ENCODE data around the gene PPP2R5D. TPM values are rescaled to one million over a fixed set of nuclear protein-coding genes. Genes with fewer than 3 reads are reported as not detected.
A peak's percentile ranks its signal among the peaks of the same experiment; 100 is the strongest.

Gene PPP2R5D
- total RNA-seq, 6 experiments from 2014 or later = 37.7 to 50.7 (median 43.4) TPM

DNA sequence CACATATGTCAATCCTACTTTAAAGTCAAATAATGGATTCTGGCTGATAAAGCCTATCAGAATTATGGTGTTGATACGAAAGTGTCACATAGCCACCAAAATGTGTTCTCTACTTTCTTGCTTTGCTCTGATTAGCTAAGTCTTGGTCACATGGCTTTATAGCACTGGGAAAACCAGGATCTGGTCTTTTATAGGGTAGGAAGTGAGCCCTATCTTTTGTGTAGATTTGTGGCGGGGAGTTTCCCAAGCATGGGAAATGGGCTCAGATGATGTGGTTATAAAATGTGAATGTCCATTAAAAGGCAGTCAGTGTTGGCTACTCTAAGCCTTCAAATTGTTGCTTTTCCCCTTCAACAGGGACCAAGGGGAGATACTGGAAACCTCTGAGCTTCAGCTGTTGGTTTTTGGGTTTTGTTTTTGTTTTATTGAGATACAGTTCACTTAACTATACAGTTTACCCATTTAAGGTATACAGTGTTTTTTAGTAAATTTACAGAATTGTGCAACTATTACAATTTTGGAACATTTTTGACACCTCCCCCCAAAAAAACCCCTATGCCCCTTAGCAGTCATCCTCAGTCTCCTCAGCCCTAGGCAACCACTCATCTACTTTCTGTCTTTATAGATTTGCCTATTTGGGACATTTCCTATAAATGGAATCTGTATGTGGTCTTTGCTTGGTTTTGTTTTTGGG, 49.3 kb downstream of the PPP2R5D start:
- H3K27ac Mint-ChIP-seq = peak overlapping the region; percentile 35
- H3K4me1 Mint-ChIP-seq (ENCODE audit: low read depth) = no peaks in the 10 kb centered on the region
- peaks cover 29% of the 10 kb centered on the region for H3K36me3 Mint-ChIP-seq (ENCODE audit: low read depth)
- H3K27me3 Mint-ChIP-seq (ENCODE audit: insufficient read depth) = peaks cover 6% of the 10 kb centered on the region; the same call in 1 of the 2 replicates
- DNase-seq = no peak
- no peak overlapping the region for H3K4me3 Mint-ChIP-seq
- no peaks in the 10 kb centered on the region for H3K9me3 Mint-ChIP-seq
- TF ChIP-seq, protein P1, sequence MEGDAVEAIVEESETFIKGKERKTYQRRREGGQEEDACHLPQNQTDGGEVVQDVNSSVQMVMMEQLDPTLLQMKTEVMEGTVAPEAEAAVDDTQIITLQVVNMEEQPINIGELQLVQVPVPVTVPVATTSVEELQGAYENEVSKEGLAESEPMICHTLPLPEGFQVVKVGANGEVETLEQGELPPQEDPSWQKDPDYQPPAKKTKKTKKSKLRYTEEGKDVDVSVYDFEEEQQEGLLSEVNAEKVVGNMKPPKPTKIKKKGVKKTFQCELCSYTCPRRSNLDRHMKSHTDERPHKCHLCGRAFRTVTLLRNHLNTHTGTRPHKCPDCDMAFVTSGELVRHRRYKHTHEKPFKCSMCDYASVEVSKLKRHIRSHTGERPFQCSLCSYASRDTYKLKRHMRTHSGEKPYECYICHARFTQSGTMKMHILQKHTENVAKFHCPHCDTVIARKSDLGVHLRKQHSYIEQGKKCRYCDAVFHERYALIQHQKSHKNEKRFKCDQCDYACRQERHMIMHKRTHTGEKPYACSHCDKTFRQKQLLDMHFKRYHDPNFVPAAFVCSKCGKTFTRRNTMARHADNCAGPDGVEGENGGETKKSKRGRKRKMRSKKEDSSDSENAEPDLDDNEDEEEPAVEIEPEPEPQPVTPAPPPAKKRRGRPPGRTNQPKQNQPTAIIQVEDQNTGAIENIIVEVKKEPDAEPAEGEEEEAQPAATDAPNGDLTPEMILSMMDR (IDR thresholded peaks at IDR 0.05) = no peak

GRCh38 chr6:43034190-43034525, 49.8 kb downstream of the PPP2R5D start:
- H3K9me3 Mint-ChIP-seq = no peaks in the 10 kb centered on the region
- peaks cover 31% of the 10 kb centered on the region for H3K36me3 Mint-ChIP-seq (ENCODE audit: low read depth)
- TF ChIP-seq, protein P1 (IDR thresholded peaks at IDR 0.05) = no peak
- no peaks in the 10 kb centered on the region for H3K4me1 Mint-ChIP-seq (ENCODE audit: low read depth)
- peaks cover 6% of the 10 kb centered on the region; the same call in 1 of the 2 replicates for H3K27me3 Mint-ChIP-seq (ENCODE audit: insufficient read depth)
- H3K4me3 Mint-ChIP-seq = no peak overlapping the region
- H3K27ac Mint-ChIP-seq = no peak overlapping the region; the same call in 1 of the 2 replicates
- DNase-seq = no peak

GRCh38 chr6:43035495-43036194, 51.3 kb downstream of the PPP2R5D start:
- peaks cover 6% of the 10 kb centered on the region; the same call in 1 of the 2 replicates for H3K27me3 Mint-ChIP-seq (ENCODE audit: insufficient read depth)
- H3K36me3 Mint-ChIP-seq (ENCODE audit: low read depth) = peaks cover 34% of the 10 kb centered on the region
- no peak overlapping the region for H3K27ac Mint-ChIP-seq
- no peak for DNase-seq
- H3K4me3 Mint-ChIP-seq = no peak overlapping the region
- TF ChIP-seq, protein P1 (IDR thresholded peaks at IDR 0.05) = no peak
- no peaks in the 10 kb centered on the region for H3K4me1 Mint-ChIP-seq (ENCODE audit: low read depth)
- no peaks in the 10 kb centered on the region for H3K9me3 Mint-ChIP-seq

GRCh38 chr6:43036712-43037111, 52.3 kb downstream of the PPP2R5D start:
- no peak for DNase-seq
- no peak overlapping the region for H3K4me3 Mint-ChIP-seq
- TF ChIP-seq, protein P1 (IDR thresholded peaks at IDR 0.05) = no peak
- peaks cover 38% of the 10 kb centered on the region for H3K36me3 Mint-ChIP-seq (ENCODE audit: low read depth)
- no peaks in the 10 kb centered on the region for H3K9me3 Mint-ChIP-seq
- H3K27ac Mint-ChIP-seq = no peak overlapping the region
- H3K27me3 Mint-ChIP-seq (ENCODE audit: insufficient read depth) = peaks cover 6% of the 10 kb centered on the region; the same call in 1 of the 2 replicates
- no peaks in the 10 kb centered on the region for H3K4me1 Mint-ChIP-seq (ENCODE audit: low read depth)

DNA sequence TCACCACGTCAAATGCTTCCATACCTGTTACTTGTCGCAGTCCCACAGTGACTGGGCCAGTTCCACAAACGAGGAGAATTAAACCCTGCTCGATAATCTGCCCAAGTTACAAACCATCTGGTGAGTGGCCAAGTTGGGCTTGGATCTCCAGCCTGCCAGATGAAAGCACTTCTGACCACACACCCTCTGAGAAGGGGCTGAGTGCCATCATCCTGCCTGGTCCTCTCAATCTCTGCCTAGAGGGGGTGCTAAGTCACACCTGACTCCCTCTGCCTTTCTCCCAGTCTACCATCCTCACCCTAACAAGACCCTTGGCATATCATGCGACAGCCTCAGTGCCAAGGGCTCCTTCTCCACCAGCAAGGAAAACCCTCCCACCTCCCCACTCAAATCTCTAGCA, 52.8 kb downstream of the PPP2R5D start:
- Mint-ChIP-seq H3K27me3 (ENCODE audit: insufficient read depth) (peaks cover 6% of the 10 kb centered on the region; the same call in 1 of the 2 replicates), H3K9me3 (no peaks in the 10 kb centered on the region), H3K4me3 (no peak overlapping the region), H3K36me3 (ENCODE audit: low read depth) (peaks cover 38% of the 10 kb centered on the region), H3K27ac (no peak overlapping the region), H3K4me1 (ENCODE audit: low read depth) (no peaks in the 10 kb centered on the region)
- TF ChIP-seq, protein P1 (IDR thresholded peaks at IDR 0.05) = no peak
- DNase-seq = no peak
